Testis (tissue), 3 donors: Measurements from ENCODE around the gene POU4F1. TPM values are rescaled to one million over a fixed set of nuclear protein-coding genes. Genes with fewer than 3 reads are reported as not detected.

ENCODE experiments used
- DNase-seq: peaks from one replicate; pipeline ENCODE4 v3.0.0-alpha.2; 2019
- H3K27ac ChIP-seq, 2 donors: fragments of 200-600 bp; sonication (generic); one replicate each; pipeline ENCODE4 v1.5.1; 2019
- H3K27me3 ChIP-seq: fragments of 200-600 bp; sonication (generic); one replicate; pipeline ENCODE4 v1.5.1; 2019
- H3K36me3 ChIP-seq: fragments of 200-600 bp; sonication (generic); one replicate; pipeline ENCODE4 v1.5.1; 2017; ENCODE audit warnings: low read depth; ENCODE audit errors: missing control alignments
- H3K4me1 ChIP-seq: fragments of 200-600 bp; sonication (generic); one replicate; pipeline ENCODE4 v1.5.1; 2019
- H3K4me3 ChIP-seq, 2 donors: fragments of 200-600 bp; sonication (generic); one replicate each; pipeline ENCODE4 v1.5.1; 2017 to 2019
- H3K9me3 ChIP-seq: fragments of 200-600 bp; sonication (generic); one replicate; pipeline ENCODE4 v1.5.1; 2017
- POLR2A ChIP-seq: fragments of 450-650 bp; IDR thresholded peaks from one replicate; pipeline ENCODE4 v1.6.1; 2017; ENCODE audit warnings: antibody characterized with exemption, mild to moderate bottlenecking, moderate library complexity
- WGBS, 2 donors: methylation state at CpG; one replicate each; pipeline ENCODE4 v1.1.5; 2018; 5-methylcytosine and 5-hydroxymethylcytosine counted together
- intact Hi-C: fragments of 100-400 bp; cut with DNase I; formaldehyde crosslinking; loops from one replicate; pipeline ENCODE4 v1.15.1; 2023; ENCODE audit warnings: low total_unique reads
- polyA plus RNA-seq: library from polyadenylated mRNA; stranded (reverse); fragments of 350-450 nt; fragmentation: Illumina TruSeq; extraction: RNeasy Lipid Tissue Mini Kit (QIAGEN cat#74804); gene quantifications from one replicate; pipeline ENCODE4 v1.2.3, GENCODE V29; 2014; ENCODE audit warnings: low read depth, low replicate concordance; ENCODE audit not compliant: insufficient read depth
- total RNA-seq, 2 donors: library from RNA; depleted of rRNA; stranded (reverse); fragments of >200 nt; gene quantifications; one replicate each; pipeline ENCODE4 v1.2.3, GENCODE V29; 2016
- TF ChIP-seq, protein P1 (sequence below), 3 experiments: fragments of 450-650 bp in 2 of 3; fragments of 200-600 bp in 1 of 3; sonication (generic) in 1 of 3; IDR thresholded peaks; one replicate each; pipeline ENCODE4 v1.5.1; 2016 to 2019; ENCODE audit warnings: antibody characterized with exemption in 3 of 3, mild to moderate bottlenecking in 2 of 3, moderate library complexity in 1 of 3

POU4F1 gene
- total and polyA plus RNA-seq, 3 donors from 2014 or later, result 0.57 to 1.3 (median 1.2) TPM

DNA sequence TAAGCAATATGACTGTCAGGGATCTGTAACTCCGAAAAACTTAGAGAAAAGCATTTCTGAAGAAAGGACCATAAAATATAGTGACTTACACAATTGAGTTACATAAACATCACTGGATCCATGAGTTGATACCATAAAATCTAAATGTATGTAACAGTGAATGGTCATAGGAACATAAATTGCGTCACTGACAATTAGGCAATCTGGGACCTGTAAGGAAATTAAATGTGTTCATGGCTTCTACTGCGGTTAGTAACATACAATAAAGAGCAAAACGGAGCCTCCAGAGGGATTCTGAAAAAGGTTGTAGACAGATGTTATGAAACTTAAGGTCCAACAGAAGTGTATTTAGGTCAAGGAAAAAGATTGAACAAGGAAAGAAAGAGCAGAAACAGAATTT, 27.1 kb downstream of the POU4F1 start:
- H3K27ac ChIP-seq, result no peak overlapping the region
- WGBS, 2 donors, result 72 to 86% methylated on average over 4 of the region's 4 CpGs
- no peak overlapping the region for H3K4me3 ChIP-seq
- H3K9me3 ChIP-seq, result no peaks in the 10 kb centered on the region
- no peaks in the 10 kb centered on the region for H3K27me3 ChIP-seq
- no peak for TF ChIP-seq POLR2A
- intact Hi-C loops, result no loop called here
- no peaks in the 10 kb centered on the region for H3K36me3 ChIP-seq
- no peaks in the 10 kb centered on the region for H3K4me1 ChIP-seq
- DNase-seq, result no peak

DNA sequence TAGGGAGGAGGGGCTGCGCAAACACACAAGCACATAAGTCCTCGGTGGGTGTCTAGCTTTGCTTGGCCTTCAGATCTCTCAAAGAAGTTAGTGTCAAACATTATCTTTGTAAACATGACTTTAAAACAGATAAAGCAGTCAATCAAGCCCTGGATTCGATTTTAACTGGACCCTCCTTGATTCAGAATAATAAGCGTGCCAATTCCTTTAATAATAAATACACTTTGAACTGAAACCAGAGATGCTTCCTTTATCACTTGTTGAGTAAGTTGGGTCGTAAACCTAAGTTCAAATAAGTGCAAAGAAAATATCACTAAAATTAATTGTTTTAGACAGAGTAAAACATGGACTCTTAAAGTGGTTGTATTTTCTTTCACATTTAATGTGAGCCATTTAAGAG, 30.9 kb downstream of the POU4F1 start:
- 71 to 72% methylated on average over 5 of the region's 5 CpGs for WGBS, 2 donors

DNA sequence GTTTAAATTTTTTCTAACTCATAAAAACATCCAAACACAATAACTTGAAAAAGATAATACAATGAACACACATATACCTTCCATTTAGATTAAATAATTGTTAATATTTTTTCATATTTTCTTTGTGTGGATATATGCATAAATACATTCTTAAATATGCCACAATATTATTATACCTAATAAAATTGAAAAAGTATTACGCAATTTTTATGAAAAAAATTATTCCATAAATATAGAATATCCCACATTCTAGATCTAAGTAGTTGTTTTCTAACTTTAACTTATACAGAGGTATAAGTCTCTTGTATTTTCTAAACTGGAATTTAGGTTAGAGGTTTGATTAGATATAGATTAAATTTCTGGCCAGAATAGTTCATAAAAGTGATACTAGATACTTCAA, 34.3 kb downstream of the POU4F1 start:
- Histone ChIP-seq H3K9me3 (no peaks in the 10 kb centered on the region), H3K27me3 (no peaks in the 10 kb centered on the region), H3K36me3 (no peaks in the 10 kb centered on the region), H3K4me1 (no peaks in the 10 kb centered on the region), H3K27ac (no peak overlapping the region), H3K4me3 (no peak overlapping the region)
- WGBS, 2 donors, result 84 to 97% methylated on average over 1 of the region's 1 CpG
- intact Hi-C loops, result no loop called here
- DNase-seq, result no peak
- TF ChIP-seq, protein P1, sequence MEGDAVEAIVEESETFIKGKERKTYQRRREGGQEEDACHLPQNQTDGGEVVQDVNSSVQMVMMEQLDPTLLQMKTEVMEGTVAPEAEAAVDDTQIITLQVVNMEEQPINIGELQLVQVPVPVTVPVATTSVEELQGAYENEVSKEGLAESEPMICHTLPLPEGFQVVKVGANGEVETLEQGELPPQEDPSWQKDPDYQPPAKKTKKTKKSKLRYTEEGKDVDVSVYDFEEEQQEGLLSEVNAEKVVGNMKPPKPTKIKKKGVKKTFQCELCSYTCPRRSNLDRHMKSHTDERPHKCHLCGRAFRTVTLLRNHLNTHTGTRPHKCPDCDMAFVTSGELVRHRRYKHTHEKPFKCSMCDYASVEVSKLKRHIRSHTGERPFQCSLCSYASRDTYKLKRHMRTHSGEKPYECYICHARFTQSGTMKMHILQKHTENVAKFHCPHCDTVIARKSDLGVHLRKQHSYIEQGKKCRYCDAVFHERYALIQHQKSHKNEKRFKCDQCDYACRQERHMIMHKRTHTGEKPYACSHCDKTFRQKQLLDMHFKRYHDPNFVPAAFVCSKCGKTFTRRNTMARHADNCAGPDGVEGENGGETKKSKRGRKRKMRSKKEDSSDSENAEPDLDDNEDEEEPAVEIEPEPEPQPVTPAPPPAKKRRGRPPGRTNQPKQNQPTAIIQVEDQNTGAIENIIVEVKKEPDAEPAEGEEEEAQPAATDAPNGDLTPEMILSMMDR (IDR thresholded peaks at IDR 0.05), result no peak
- no peak for TF ChIP-seq POLR2A

More for the DNA sequence above, 30.9 kb downstream of the POU4F1 start:
- intact Hi-C loops, result no loop called here
- TF ChIP-seq POLR2A, result no peak
- TF ChIP-seq, protein P1 (IDR thresholded peaks at IDR 0.05), result no peak
- Histone ChIP-seq H3K4me3 (no peak overlapping the region), H3K27ac (no peak overlapping the region), H3K36me3 (no peaks in the 10 kb centered on the region), H3K4me1 (no peaks in the 10 kb centered on the region), H3K9me3 (no peaks in the 10 kb centered on the region), H3K27me3 (no peaks in the 10 kb centered on the region)
- no peak for DNase-seq

DNA sequence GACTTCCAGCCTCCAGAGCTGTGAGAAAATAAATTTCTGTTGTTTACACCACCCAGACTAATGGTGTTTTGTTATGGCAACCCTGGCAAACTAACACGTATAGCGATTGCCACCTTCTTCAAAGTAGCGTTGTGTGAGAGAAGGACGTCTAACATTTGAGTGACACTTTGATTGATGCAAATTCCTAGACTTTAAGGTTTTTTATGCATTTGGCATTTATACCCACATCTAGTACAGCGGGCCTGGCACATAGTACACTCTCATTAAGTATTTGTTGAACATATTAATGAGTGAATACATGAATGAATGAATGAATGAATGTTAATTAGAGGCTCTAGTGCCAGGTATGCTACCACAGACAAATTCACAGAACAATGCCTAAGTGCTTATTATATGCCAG, 36.7 kb downstream of the POU4F1 start:
- DNase-seq, result no peak
- no peaks in the 10 kb centered on the region for H3K27me3 ChIP-seq
- H3K4me1 ChIP-seq, result no peaks in the 10 kb centered on the region
- 55 to 68% methylated on average over 5 of the region's 5 CpGs for WGBS, 2 donors
- no peak overlapping the region for H3K4me3 ChIP-seq
- no peaks in the 10 kb centered on the region for H3K36me3 ChIP-seq
- TF ChIP-seq POLR2A, result no peak
- TF ChIP-seq, protein P1 (IDR thresholded peaks at IDR 0.05), result no peak
- intact Hi-C loops, result no loop called here
- H3K27ac ChIP-seq, result no peak overlapping the region
- H3K9me3 ChIP-seq, result no peaks in the 10 kb centered on the region

DNA sequence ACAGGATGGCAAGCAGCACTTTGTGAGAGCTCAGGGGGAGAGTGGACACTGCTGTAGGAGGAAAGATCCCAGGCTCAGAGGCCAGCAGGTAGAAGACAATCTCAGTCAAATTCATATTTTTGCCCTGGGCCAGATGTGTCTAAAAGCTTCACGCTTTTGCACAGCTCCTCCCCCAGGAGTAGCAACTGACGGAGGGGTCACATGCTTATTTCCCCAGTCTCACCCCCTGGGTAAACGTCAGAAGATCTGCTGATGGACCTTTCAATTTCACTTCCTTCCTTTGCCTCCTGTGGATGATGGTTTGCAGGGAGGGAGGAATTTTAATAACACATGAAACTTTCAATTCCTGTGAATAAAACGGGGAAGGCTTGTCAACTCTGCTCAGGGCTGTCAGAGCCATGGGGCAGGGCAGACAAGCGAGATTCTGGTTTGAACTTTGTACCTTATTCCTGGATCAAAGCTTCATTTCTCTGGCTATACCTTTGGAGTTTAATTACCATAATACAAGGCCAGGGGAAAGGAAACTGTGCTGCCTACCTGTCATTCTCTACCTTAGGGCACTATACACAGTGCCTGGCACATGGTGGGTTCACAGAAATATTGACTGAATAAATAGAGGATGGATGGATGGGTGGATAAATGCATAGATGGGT, 41.0 kb downstream of the POU4F1 start:
- DNase-seq, result no peak
- no peak overlapping the region for H3K27ac ChIP-seq
- TF ChIP-seq POLR2A, result no peak
- TF ChIP-seq, protein P1 (IDR thresholded peaks at IDR 0.05), result no peak
- H3K4me1 ChIP-seq, result no peaks in the 10 kb centered on the region
- no peaks in the 10 kb centered on the region for H3K9me3 ChIP-seq
- intact Hi-C loops, result no loop called here
- H3K36me3 ChIP-seq, result no peaks in the 10 kb centered on the region
- H3K27me3 ChIP-seq, result no peaks in the 10 kb centered on the region
- no peak overlapping the region for H3K4me3 ChIP-seq
- WGBS, 2 donors, result 68 to 72% methylated on average over 5 of the region's 5 CpGs

Other genes starting within 250 kb of the POU4F1 start
- gene OBI1, start 55.6 kb upstream of the POU4F1 start, total RNA-seq, result 10 to 100 TPM; 26.8 to 27.9 TPM
- 14.8 TPM for gene OBI1, start 55.6 kb upstream of the POU4F1 start, polyA plus RNA-seq